Breast epithelium (tissue), 4 donors: ENCODE measurements around the gene ATP5MK. TPM values are rescaled to one million over a fixed set of nuclear protein-coding genes. Genes with fewer than 3 reads are reported as not detected.
"Not testable (repeated sequence)": the region's sequence is repeated elsewhere in the genome, so short reads cannot be mapped to it uniquely, and the experiment has no call there.

Source experiments
- DNase-seq, 2 donors: peaks; one replicate each; pipeline ENCODE4 v3.0.0-alpha.2; 2019; ENCODE audit warnings: low spot score in 2 of 2
- H3K27ac ChIP-seq, 2 donors: fragments of 200-600 bp; sonication (generic) in 1 of 2; one replicate each; pipeline ENCODE4 v1.5.1; 2016 to 2019; ENCODE audit warnings: mild to moderate bottlenecking in 1 of 2
- H3K27me3 ChIP-seq, 2 donors: fragments of 200-600 bp; sonication (generic) in 1 of 2; one replicate each; pipeline versions ENCODE4 v1.5.1 to v1.6.0; 2017 to 2019; ENCODE audit warnings: control low read depth in 1 of 2, mild to moderate bottlenecking in 1 of 2
- H3K36me3 ChIP-seq: fragments of 200-600 bp; one replicate; pipeline ENCODE4 v1.5.1; 2019
- H3K4me1 ChIP-seq, 2 donors: fragments of 200-600 bp; sonication (generic); one replicate each; pipeline ENCODE4 v1.5.1; 2016 to 2019; ENCODE audit warnings: control low read depth in 1 of 2
- H3K4me3 ChIP-seq, 3 donors: fragments of 200-600 bp; sonication (generic); 1 replicate in 2 of 3; 2 replicates in 1 of 3; pipeline ENCODE4 v1.5.1; 2016 to 2019; ENCODE audit warnings: mild to moderate bottlenecking in 3 of 3, moderate library complexity in 2 of 3
- H3K9me3 ChIP-seq, 2 donors: fragments of 200-600 bp; sonication (generic) in 1 of 2; one replicate each; pipeline ENCODE4 v1.5.1; 2016 to 2019; ENCODE audit warnings: control low read depth in 1 of 2
- POLR2A ChIP-seq: fragments of 450-650 bp; IDR thresholded peaks from one replicate; pipeline ENCODE4 v1.6.1; 2016; ENCODE audit warnings: antibody characterized with exemption, mild to moderate bottlenecking, moderate library complexity
- POLR2AphosphoS5 ChIP-seq, 3 donors: sonication (generic); formaldehyde crosslinking; IDR thresholded peaks; one replicate each; pipeline ENCODE4 v1.6.1; 2017; ENCODE audit warnings: antibody characterized with exemption in 3 of 3
- intact Hi-C: fragments of 100-400 bp; cut with DNase I; formaldehyde crosslinking; loops from one replicate; pipeline ENCODE4 v1.15.1; 2023; ENCODE audit warnings: low total_unique reads
- total RNA-seq, 3 donors: library from RNA; depleted of rRNA; stranded (reverse); fragments of >200 nt; gene quantifications; one replicate each; pipeline ENCODE4 v1.1.0, GENCODE V29; 2016
- TF ChIP-seq, protein P1 (sequence below), 3 donors: fragments of 450-650 bp; IDR thresholded peaks; one replicate each; pipeline ENCODE4 v1.5.1; 2016 to 2017; ENCODE audit warnings: antibody characterized with exemption in 3 of 3, mild to moderate bottlenecking in 3 of 3, moderate library complexity in 3 of 3

The ATP5MK gene
- total RNA-seq, 3 donors from 2014 or later, result 173 to 204 (median 189) TPM

- TF ChIP-seq, protein P1, sequence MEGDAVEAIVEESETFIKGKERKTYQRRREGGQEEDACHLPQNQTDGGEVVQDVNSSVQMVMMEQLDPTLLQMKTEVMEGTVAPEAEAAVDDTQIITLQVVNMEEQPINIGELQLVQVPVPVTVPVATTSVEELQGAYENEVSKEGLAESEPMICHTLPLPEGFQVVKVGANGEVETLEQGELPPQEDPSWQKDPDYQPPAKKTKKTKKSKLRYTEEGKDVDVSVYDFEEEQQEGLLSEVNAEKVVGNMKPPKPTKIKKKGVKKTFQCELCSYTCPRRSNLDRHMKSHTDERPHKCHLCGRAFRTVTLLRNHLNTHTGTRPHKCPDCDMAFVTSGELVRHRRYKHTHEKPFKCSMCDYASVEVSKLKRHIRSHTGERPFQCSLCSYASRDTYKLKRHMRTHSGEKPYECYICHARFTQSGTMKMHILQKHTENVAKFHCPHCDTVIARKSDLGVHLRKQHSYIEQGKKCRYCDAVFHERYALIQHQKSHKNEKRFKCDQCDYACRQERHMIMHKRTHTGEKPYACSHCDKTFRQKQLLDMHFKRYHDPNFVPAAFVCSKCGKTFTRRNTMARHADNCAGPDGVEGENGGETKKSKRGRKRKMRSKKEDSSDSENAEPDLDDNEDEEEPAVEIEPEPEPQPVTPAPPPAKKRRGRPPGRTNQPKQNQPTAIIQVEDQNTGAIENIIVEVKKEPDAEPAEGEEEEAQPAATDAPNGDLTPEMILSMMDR (IDR thresholded peaks at IDR 0.05), result no peak
- no peak for TF ChIP-seq POLR2A
- TF ChIP-seq POLR2AphosphoS5 (IDR thresholded peaks at IDR 0.05), result no peak
- H3K36me3 ChIP-seq, result peaks cover 26% of the 10 kb centered on the region
Observed at GRCh38 chr10:103419101-103419500, 22.8 kb upstream of the ATP5MK start.

DNA sequence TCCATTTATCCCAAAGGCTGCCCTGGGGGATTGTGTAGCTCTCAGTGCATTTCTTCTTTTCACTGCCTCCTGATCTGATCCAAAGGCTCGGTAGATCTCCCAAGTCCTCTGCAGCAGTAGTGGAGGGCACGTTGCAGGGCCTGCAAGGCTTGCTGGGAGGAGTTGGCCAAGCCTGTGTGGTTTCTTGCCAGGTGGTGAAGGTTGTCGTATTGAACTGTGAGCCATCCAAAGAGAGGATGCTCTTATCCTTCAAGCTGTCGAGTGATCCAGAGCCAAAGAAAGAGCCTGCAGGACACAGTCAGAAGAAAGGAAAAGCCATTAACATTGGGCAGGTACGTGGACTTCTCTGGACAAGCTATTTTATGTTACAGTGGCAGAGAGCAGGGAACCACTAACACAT is 21.3 kb upstream of the ATP5MK start:
- intact Hi-C loops, result loop anchor here (2.0 kb wide), 1 partner anchor 65 kb away; no protein-coding TSS in a partner anchor
- TF ChIP-seq, protein P1 (IDR thresholded peaks at IDR 0.05), result no peak
- TF ChIP-seq POLR2A (no peak), POLR2AphosphoS5 (IDR thresholded peaks at IDR 0.05) (no peak)
- DNase-seq, result no peak
- Histone ChIP-seq H3K4me1 (no peaks in the 10 kb centered on the region), H3K36me3 (peaks cover 27% of the 10 kb centered on the region), H3K9me3 (no peaks in the 10 kb centered on the region), H3K27me3 (no peaks in the 10 kb centered on the region), H3K27ac (no peak overlapping the region), H3K4me3 (no peak overlapping the region)

More at GRCh38 chr10:103419101-103419500, 22.8 kb upstream of the ATP5MK start:
- Histone ChIP-seq H3K27ac (no peak overlapping the region), H3K4me3 (no peak overlapping the region), H3K4me1 (no peaks in the 10 kb centered on the region), H3K9me3 (no peaks in the 10 kb centered on the region), H3K27me3 (no peaks in the 10 kb centered on the region)
- intact Hi-C loops, result no loop called here
- DNase-seq, result no peak

DNA sequence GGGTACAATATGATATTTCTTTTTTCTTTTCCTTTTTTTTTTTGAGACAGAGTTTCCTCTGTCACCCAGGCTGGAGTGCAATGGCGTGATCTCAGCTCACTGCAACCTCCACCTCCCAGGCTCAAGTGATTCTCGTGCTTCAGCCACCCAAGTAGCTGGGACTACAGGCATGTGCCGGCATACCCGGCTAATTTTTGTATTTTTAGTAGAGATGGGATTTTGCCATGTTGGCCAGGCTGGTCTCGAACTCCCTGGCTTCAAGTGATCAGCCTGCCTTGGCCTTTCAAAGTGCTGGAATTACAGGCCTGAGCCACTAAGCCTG is 20.8 kb upstream of the ATP5MK start:
- peaks cover 27% of the 10 kb centered on the region for H3K36me3 ChIP-seq
- not testable (repeated sequence) for H3K27ac ChIP-seq, DNase-seq, H3K4me1 ChIP-seq, H3K27me3 ChIP-seq, H3K4me3 ChIP-seq, H3K9me3 ChIP-seq
- intact Hi-C loops, result loop anchor here (2.0 kb wide), 1 partner anchor 66 kb away; no protein-coding TSS in a partner anchor

- Histone ChIP-seq H3K36me3 (peaks cover 27% of the 10 kb centered on the region), H3K4me1 (no peaks in the 10 kb centered on the region), H3K4me3 (no peak overlapping the region), H3K27ac (no peak overlapping the region), H3K27me3 (no peaks in the 10 kb centered on the region), H3K9me3 (no peaks in the 10 kb centered on the region)
- peak in 1 of 2 donors; percentile 52 for DNase-seq
- intact Hi-C loops, result loop anchor here (2.0 kb wide), 1 partner anchor 66 kb away; no protein-coding TSS in a partner anchor
- TF ChIP-seq POLR2AphosphoS5 (IDR thresholded peaks at IDR 0.05), result no peak
- TF ChIP-seq, protein P1 (IDR thresholded peaks at IDR 0.05), result peak; percentile 16 to 66 (median 66)
Observed at GRCh38 chr10:103416436-103417147, 20.3 kb upstream of the ATP5MK start.

GRCh38 chr10:103415581-103415980 is 19.3 kb upstream of the ATP5MK start:
- H3K36me3 ChIP-seq, result peaks cover 27% of the 10 kb centered on the region
- DNase-seq, result no peak
- no peak overlapping the region for H3K27ac ChIP-seq
- H3K4me1 ChIP-seq, result no peaks in the 10 kb centered on the region
- intact Hi-C loops, result no loop called here
- H3K4me3 ChIP-seq, result no peak overlapping the region
- TF ChIP-seq POLR2AphosphoS5 (IDR thresholded peaks at IDR 0.05), result no peak
- no peak for TF ChIP-seq POLR2A
- TF ChIP-seq, protein P1 (IDR thresholded peaks at IDR 0.05), result no peak
- H3K9me3 ChIP-seq, result no peaks in the 10 kb centered on the region
- H3K27me3 ChIP-seq, result no peaks in the 10 kb centered on the region
